ENCODE results near the gene TANC1.

The TANC1 gene

DNA sequence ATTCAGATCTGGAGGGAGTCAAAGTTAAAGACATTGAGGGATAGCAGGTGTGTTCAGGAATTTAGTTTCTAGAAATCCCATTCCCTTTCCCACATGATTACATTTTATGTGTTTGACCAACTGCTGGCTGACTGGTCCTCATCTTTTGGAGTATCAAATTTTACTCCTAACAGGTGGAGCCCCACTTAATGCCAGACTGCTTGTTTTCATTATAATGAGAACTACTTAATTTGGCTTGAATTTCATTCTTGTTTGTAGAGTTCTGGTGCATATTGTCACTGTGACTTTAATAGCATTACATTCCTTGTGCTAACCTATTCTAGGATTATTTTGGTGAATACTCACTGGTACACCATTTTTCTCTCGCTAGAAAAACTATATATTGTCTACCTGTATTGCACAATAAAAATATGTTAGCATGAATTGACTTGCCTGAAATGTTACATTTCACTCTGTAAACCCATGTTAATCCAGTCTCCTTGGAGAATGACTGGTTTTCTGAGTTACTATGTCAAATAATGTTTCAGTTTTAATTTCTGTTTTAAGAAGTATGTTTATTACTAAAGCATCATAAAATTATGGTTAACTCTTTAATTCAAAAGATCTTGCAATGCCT lies 98.2 kb downstream of the TANC1 start:
- no peak for DNase-seq

DNA sequence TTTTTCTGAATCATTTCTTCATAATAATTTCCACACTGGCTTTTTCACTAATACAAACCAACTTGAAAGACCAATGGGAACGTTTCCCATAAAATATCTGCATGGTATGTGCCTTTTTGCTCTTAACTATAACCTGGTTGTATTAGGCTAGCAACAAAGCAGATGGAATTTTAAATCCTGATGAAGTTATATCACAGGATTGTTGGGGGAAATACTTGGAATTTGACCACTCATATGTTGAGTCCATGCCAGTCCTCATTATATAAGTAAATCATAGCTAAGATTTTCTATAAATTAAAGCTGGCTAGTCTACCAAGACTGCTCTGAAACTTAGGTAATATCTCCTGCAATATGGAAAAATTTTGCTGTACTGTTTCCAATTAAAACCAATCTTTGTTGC lies 99.5 kb downstream of the TANC1 start:
- DNase-seq, result no peak

DNA sequence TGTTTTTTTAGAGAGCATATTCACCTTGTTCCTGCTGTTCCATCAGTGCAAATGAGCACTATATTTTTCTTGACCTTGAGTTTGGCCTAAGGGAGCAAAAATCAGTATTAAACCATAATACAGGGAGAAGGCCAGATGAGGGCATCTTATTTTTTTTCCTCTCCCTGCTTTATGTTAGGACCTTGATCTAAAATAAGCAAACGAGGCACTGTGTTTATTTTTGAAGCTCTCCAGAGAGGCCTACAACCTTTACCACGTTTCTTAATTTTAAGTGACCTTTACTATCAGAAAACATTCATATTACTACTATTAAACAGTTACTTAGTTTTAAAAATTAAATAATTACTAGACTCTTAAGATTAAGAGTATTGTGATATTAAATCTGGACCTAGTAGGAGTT lies 100.8 kb downstream of the TANC1 start:
- DNase-seq, result no peak

DNA sequence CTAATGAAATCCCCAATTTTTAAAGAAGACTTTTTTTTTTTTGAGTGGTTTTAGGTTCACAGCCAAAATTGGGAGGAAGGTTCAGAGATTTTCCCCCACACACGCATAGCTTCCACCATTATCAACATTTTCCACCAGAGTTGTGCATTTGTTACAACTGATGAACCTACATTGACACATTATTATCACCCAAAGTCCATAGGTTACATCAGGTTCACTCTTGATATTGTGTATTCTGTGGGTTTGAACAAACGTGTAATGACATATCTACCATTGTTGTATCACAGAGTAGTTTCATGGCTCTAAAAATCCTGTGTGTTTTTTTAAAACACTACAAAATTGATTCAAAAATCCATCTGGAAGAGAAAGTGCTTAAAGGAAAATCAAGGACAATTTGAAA lies 101.8 kb downstream of the TANC1 start:
- DNase-seq, result no peak

DNA sequence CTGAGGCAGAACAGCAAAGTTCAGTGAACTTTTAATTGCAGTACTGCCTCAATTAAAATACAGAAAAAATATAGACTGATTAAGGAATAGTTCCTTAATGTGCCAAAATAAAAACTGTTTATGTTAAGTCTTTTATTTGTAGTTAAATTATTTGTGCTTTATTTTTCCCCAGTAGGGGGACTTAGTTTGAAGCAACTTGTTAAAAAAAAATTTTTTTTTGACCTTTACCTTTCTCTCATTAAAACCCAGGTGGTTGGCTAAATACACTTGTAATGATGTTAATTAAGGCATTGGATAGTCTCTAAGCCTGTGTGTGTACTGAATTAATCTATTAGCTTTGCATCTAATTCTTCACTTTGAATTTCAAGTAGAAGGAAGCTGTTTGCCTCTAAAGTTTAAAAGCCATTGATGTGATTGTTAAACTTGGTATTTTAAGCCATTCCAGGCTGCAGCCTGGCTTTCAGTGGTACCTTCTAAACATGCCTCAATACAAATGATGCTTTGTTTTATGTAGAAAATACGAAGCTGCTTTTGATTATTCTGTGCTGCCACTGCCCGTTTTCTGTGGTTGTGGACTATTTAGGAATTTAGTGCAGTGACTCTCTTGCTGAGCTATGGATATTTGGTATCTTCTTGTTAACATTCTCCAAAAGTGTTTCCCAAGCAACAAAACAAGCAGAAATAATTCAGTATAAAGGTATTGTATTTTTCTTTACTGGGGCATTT lies 102.9 kb downstream of the TANC1 start:
- no peak for DNase-seq

DNA sequence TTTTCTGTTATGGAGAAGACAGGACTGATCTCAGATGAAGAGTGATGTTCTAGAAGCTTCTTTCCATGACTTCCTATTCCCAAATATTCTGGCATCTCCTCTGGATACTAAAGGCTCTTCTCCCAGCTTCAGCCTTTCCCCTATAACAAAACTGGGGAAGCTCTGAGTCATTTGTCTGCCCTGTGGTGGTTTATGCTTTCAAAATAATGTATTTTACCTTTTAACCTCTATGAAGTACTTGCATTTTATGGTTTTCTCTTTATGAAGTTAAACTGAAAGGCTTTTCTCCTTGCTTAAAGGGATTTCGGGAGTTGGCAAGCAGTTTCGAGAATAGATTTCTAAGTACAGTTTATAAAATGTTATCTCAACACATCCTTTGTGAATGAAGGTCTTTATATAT lies 104.4 kb downstream of the TANC1 start:
- DNase-seq, result no peak

DNA sequence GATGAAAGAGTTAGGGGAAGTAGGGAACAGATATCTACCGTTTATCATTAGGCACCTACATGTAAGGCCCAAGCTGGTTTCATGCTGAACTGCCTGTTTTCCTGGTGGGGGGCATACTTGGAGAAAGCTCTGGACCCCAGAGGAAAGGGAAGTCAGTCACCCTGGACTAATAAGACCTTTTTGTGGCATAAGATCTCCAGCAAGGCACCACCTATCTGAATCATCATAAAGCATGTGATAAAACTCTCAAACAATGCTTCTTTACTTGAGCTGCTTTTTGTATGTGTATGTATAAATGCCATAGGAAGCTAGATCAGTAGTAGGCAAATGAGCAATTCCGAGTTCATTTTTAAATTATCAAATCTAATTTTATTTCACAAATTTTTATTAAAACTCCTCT lies 104.8 kb downstream of the TANC1 start:
- DNase-seq, result no peak

DNA sequence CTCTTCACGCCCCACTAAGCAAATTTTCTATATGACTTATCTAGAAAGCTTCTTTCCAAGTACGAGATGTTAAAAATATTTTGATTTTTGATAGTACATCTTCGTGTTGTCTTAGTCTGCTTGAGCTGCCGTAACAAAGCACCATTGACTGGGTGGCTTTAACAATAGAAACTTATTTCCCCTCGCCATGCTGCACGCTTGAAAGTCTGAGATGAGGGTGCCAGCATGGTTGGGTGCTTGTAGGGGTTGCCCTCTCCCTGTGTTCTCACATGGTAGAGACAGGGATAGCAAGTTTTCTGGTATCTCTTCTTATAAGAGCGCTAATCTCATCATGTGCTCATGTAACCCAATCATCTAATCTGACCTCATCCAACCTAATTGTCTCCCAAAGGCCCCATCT lies 106.2 kb downstream of the TANC1 start:
- no peak for DNase-seq

DNA sequence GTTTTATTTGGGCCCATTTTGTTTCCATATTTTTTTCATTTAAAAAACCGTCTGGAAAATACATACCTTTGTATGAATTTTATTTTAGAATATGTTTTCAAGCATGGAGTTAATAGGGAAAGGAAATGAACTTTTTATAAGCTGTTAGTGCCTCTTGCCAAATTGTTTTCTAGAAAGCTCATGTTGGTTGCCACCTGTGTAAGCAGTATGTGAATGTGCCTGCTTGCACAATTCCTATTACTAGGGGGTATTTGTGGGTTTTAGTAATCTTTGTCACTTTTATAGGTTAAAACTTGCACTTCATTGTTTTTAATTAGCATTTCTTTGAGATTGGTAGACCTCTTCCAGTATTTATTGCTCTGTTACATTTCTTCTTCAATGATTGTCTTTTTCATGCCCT lies 107.3 kb downstream of the TANC1 start:
- no peak for DNase-seq

DNA sequence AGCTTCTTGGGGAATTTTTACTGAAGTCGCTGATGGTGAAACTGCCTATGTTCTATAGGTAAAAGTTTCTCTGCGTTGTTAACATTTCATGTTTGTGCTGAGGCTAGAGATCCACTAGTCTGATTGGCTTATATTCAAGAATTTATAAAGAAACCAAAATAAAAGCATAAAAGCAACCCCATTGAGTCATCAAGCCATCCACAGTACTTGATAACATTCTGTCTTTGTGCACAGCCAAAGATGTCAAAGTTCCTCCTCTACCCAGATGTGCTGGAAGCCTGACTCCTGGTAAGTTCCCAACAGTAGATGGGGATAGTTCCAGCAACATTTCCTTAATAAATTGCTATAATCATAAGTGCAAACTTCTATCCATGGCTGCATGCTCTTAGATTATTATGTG lies 107.8 kb downstream of the TANC1 start:
- no peak for DNase-seq

DNA sequence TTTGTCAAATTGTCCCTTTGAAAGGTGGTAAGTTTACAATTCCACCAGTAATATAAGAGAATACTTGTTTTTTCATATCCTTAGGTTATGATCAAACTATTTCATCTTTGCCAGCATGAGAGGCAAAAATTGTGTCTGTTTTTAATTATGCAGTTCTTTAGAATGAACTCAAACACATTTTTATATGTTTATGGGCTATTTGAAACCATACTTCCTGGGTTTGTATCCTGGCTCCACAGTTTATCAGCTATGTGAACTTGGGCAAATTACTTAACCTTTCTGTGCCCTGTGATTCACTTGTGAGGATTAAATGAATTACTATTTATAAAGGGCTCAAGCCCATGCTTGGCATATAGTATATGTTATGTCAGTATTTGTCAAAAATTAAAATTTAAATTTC lies 109.4 kb downstream of the TANC1 start:
- no peak for DNase-seq

DNA sequence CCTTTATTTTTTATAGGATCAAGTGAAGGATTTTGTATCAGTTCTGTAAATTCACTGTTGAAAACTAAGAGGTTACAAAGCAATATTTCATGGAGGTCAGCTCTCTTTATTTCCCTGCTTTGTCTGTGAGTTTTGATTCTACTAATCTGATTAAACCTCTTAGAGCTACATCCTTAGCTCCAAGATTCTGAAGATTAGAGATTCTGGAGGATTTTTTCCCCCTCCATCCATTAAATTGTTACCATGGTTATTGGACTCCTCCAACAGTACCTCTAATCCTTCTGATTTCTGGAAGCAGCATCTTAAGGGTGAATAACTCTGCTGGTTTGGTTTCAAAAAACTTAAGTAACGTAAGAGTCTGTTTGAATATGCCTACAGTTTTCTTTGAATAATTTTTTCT lies 110.0 kb downstream of the TANC1 start:
- no peak for DNase-seq

DNA sequence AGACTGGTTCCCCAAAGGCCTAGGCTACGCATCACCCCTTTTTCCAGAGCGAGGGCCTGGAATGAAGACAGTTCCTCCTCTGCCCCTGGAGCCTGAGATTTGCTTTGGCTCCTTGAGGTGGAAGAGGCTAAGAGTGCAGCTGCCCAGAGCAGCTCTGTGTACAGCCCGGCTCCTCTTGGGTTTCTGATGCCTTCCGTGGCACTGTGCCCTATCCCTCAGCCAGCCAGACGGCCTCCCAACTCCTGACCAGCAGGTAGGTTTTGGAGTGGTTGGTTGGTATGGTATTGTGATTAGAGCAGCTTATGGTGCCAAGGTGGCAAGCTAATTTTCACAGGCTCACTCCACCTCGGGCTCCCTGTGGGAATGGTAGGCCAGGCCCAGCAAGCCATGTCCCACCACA lies 112.2 kb downstream of the TANC1 start:
- no peak for DNase-seq

DNA sequence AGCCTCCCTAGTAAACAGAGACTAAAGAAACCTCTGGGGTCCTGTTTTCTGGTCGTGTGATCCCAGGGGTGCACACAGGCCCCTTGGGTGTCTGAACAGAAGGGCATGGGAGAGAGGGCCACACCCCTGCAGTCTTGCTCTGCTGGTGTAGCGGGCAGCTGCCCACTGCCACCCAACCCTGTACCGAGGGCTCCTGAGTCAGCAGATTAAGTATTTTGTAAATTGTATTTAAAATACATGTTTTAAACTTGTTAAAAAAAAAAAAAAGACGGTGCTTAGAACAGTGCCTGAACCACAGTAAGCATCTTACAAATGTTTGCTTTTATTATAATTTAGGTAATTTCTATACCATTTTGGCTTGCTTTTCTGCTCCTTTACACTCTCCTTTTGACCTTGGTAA lies 113.7 kb downstream of the TANC1 start:
- no peak for DNase-seq

DNA sequence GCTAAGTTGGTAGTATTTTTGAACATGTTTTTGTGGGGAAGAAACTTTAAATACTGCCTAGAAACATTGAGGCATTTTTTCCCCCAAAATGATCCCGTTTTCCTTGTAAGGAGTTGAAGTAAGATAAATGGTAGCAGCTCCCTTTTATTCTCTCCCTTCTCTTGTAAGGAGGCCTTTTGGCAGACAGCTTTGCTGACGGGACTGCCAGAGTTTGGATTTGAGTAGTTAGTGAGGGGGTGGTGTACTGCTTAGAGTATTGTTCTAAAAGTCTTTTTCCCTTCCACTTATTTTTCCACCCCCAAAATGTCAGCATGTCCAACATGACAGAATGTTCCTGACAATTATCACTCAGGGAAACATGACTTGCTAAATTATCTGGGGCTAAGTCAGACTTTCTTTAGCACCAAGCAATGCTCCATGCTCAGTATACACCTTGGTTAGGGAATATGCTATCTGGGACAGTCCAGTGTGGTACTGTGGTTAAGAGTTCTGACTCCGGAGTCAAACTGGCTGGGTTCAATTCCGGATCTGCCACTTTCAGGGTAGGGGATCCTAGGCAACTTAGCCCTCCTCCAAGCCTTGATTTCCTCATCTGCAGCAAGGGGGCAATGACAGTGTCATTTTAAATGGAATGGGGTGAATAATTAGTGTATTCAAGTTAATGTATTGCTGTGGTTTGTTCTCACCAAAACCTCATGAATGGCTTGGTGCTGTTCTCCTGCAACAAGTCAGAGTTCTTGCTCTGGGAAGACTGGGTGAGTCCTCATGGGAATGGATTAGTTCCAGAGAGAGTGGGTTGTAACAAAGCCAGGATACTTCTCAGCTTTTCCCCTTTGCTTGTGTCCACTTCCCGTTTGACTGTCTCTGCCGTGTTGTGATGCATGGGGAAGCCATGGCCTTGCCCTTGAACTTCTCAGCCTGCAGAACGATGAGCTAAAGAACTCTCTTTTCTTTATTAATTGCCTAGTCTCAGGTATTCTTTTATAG lies 116.2 kb downstream of the TANC1 start:
- no peak for DNase-seq

DNA sequence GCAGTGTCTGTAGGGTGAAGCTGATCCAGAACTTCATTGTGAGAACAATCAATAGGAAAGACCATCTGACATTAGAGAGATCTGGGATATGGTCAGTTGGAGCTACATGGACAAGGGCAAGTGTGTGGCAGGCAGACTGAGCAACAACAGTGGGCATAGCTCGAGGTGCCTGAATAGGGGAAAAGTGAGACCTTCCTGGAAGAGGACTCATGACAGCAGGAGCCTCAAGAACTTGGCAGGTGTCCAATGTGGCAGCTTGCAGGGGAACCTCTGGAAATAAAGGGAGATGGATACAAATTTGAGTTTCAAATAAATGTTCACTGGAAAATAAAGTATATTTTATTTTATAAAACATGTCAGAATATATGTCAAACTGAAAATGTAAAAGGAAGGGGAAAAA lies 117.9 kb downstream of the TANC1 start:
- DNase-seq, result no peak

DNA sequence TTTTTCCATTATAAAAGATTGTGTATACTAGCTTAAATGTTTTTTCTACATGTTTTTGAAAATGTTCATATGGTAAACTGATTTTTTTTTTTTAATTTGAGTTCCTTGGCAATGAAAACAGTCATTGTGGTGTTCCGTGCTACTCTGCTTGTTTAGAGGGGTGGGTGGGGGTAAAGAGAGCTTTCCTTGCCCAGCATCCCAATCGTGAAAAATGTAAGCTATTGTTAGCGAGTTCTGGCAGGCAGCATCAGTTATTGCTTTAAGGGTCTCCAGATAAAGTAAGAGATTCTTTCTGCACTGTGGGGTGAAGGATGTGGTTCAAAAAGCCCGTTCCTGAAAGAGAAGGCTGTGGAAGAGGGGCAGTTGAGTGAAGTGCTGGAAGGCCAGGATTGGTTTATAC lies 118.4 kb downstream of the TANC1 start:
- DNase-seq, result no peak

DNA sequence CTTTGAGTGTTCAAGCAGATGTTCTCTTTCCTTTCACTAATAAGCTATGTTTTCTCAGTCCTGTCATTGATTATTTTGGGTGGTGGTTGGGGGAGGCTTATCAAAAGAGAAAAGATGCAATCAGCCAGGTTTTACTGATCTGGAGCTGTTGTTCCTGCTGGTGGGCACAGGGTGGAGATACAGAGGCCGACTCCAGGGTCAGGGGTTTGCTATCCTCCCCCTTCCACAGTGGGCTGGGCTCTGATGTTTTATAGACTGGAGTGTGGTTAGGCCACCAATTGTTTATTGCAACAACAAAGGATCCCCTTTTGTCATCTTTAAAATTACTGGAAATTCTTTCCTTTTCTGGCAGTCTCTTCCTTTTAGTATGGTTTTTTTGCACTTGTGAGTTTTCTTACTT lies 120.5 kb downstream of the TANC1 start:
- DNase-seq, result no peak

DNA sequence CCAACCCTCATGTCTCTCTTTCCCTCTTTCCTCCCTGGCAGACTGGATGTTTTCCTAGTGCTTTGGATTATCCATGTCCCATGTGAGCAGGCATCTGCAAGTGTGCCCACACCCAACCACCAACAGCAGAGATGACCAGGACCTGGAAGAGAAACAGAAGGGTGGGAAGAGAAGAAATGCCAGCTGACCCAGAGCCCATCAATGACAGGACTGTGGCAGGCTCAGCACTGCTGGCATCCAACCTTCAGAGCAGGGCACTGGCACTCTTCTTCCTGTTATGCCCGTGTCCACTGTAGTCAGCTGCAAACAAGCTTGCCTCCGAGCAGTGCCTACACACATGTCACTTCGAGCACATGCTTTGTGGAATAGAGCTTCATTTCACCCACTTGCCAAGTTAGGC lies 121.1 kb downstream of the TANC1 start:
- no peak for DNase-seq

DNA sequence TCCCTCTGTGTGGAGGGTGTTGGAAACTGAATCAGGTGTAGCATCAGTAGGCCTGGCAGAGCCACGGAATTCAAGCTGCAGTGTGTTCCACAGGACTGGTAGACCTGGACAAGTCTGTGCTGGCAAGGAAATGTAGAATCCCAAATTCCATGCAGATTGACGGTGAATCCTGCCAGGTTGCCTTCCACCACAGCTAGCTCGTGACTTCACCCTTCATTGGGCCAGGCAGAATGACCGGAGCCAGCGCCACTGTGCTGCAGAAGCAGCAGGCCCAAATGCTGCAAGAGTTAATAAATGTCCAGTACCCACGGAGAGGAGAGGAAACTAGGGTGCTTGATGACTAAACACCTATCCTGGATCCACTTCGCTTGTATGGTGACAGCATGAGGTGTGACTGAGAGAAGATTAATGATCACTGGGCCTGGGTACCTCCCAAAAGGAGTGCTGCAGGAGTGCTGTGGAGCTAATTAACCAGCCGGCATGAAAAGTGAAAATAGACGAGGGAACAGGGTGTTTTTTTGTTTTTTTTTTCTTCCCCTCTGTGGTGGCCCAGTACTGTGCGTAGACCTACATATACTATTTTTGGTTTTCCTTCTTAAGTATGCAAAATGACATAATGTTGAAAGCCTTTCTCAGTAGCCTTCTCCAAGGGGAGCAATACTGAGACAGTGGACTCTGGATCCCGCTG lies 122.2 kb downstream of the TANC1 start:
- no peak for DNase-seq

DNA sequence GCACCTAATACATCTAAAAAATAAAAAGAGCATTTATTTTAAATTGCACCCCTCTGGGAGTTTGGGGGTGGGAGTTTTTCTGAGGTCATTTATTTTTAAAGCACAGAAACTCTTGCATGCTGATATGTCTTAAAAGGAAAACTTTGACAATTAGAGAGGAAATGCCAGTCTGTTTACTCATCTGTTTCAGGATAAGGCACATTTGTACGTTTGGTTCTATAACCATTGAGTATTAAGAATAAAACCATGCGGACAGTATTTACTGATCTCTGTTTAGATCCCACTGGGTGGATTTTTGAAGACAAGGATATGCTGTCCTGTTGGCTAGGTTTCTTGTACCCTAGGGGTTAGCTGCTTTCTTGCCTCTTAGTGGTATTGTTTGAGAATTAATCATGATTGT lies 122.9 kb downstream of the TANC1 start:
- DNase-seq, result no peak

DNA sequence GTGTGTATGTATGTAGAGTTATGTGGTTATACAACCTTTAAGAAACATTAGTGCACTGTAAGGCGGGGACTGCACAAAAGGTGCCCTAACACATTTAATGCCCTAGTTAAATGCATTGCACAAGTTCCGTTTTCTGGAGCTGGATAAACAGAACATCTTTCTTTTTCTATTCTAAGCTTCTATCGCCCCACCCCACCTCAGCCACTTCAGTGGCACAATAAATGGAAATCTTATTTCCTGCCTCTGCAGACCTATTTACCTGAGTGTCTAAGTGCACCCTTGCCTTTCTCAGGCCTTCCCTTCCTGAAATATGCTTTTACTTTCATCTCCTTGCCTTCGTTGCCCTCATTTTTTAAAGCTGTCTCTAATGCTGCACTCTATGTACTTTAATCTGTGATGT lies 123.5 kb downstream of the TANC1 start:
- no peak for DNase-seq

DNA sequence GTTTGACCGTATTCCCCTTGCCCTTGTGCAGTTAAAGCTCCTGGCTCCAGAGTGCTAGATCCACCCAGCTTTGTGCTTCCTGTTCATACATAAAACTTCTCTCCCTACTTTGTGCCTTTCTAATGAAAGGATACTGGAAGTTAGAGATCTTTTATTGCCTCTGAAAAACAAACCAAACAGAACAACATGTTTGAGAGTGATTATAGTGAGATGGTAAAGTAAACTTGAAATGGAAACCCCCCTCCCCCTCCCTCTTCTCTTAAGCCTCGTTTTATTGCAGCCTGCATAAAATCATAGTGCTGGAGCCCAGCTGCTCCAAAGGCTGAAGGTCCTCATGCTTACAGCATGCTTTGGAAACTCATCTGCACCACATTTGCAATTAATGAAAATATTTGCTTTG lies 125.1 kb downstream of the TANC1 start:
- no peak for DNase-seq
